ENCODE data around the gene C9orf43. TPM values are rescaled to one million over a fixed set of nuclear protein-coding genes. Genes with fewer than 3 reads are reported as not detected.

Gene C9orf43
- total RNA-seq, 1 donor from 2014 or later = 0.37 TPM

GRCh38 chr9:113446323-113446740 is 35.8 kb downstream of the C9orf43 start:
- H3K27ac Mint-ChIP-seq (ENCODE audit: unreplicated experiment) = no peak overlapping the region
- no peak for DNase-seq (ENCODE audit: low spot score)
- H3K4me3 Mint-ChIP-seq (ENCODE audit: unreplicated experiment) = no peak overlapping the region
- H3K9me3 Mint-ChIP-seq (ENCODE audit: low read depth) = no peaks in the 10 kb centered on the region
- no peaks in the 10 kb centered on the region for H3K27me3 Mint-ChIP-seq (ENCODE audit: low read depth)
- H3K4me1 Mint-ChIP-seq (ENCODE audit: low read depth) = peaks cover 2% of the 10 kb centered on the region
- no peaks in the 10 kb centered on the region for H3K36me3 Mint-ChIP-seq (ENCODE audit: low read depth)
- peak; percentile 92 for TF ChIP-seq CTCF (IDR thresholded peaks at IDR 0.05)

- DNase-seq (ENCODE audit: low spot score) = no peak
- no peaks in the 10 kb centered on the region for H3K36me3 Mint-ChIP-seq (ENCODE audit: low read depth)
- no peak overlapping the region for H3K27ac Mint-ChIP-seq (ENCODE audit: unreplicated experiment)
- no peaks in the 10 kb centered on the region for H3K27me3 Mint-ChIP-seq (ENCODE audit: low read depth)
- no peaks in the 10 kb centered on the region for H3K9me3 Mint-ChIP-seq (ENCODE audit: low read depth)
- TF ChIP-seq CTCF (IDR thresholded peaks at IDR 0.05) = no peak
- peaks cover 10% of the 10 kb centered on the region for H3K4me1 Mint-ChIP-seq (ENCODE audit: low read depth)
- H3K4me3 Mint-ChIP-seq (ENCODE audit: unreplicated experiment) = no peak overlapping the region
Measured at GRCh38 chr9:113449376-113449775, 38.8 kb downstream of the C9orf43 start.

- Mint-ChIP-seq H3K27me3 (ENCODE audit: low read depth) (no peaks in the 10 kb centered on the region), H3K9me3 (ENCODE audit: low read depth) (no peaks in the 10 kb centered on the region), H3K4me3 (ENCODE audit: unreplicated experiment) (no peak overlapping the region), H3K36me3 (ENCODE audit: low read depth) (no peaks in the 10 kb centered on the region), H3K4me1 (ENCODE audit: low read depth) (peaks cover 33% of the 10 kb centered on the region), H3K27ac (ENCODE audit: unreplicated experiment) (no peak overlapping the region)
- no peak for TF ChIP-seq CTCF (IDR thresholded peaks at IDR 0.05)
- no peak for DNase-seq (ENCODE audit: low spot score)
Measured at GRCh38 chr9:113452113-113452605, 41.6 kb downstream of the C9orf43 start.

- TF ChIP-seq CTCF (IDR thresholded peaks at IDR 0.05) = no peak
- Mint-ChIP-seq H3K36me3 (ENCODE audit: low read depth) (no peaks in the 10 kb centered on the region), H3K27me3 (ENCODE audit: low read depth) (no peaks in the 10 kb centered on the region), H3K9me3 (ENCODE audit: low read depth) (no peaks in the 10 kb centered on the region), H3K4me1 (ENCODE audit: low read depth) (peaks cover 35% of the 10 kb centered on the region), H3K27ac (ENCODE audit: unreplicated experiment) (peak overlapping the region; percentile 91), H3K4me3 (ENCODE audit: unreplicated experiment) (no peak overlapping the region)
- DNase-seq (ENCODE audit: low spot score) = no peak
Measured at GRCh38 chr9:113454914-113455761, 44.6 kb downstream of the C9orf43 start.

GRCh38 chr9:113456235-113456634 is 45.7 kb downstream of the C9orf43 start:
- no peak for DNase-seq (ENCODE audit: low spot score)
- Mint-ChIP-seq H3K27me3 (ENCODE audit: low read depth) (peaks cover 2% of the 10 kb centered on the region), H3K4me1 (ENCODE audit: low read depth) (peaks cover 32% of the 10 kb centered on the region), H3K27ac (ENCODE audit: unreplicated experiment) (peak overlapping the region; percentile 69), H3K36me3 (ENCODE audit: low read depth) (no peaks in the 10 kb centered on the region), H3K4me3 (ENCODE audit: unreplicated experiment) (no peak overlapping the region), H3K9me3 (ENCODE audit: low read depth) (no peaks in the 10 kb centered on the region)
- TF ChIP-seq CTCF (IDR thresholded peaks at IDR 0.05) = no peak

Measured in chondrocyte (in vitro differentiated cells).